HPDE6-E6E7 (cell line): ENCODE measurements around the gene CHM.
"Not testable (repeated sequence)": the region's sequence is repeated elsewhere in the genome, so short reads cannot be mapped to it uniquely, and the experiment has no call there.

Source experiments
- DNase-seq: peaks from one replicate; pipeline ENCODE4 v3.0.0; 2011; ENCODE audit warnings: missing footprints; ENCODE audit errors: extremely low spot score

Gene CHM

GRCh38 chrX:86047174-86047935 is at the start of gene CHM:
Gene CHM (minus strand): TSS chrX:86047558. CDS start chrX:86047532, 26 bp downstream.
- peak; percentile 61 for DNase-seq

GRCh38 chrX:86078650-86079049 is 31.3 kb upstream of the CHM start:
- DNase-seq, result no peak

DNA sequence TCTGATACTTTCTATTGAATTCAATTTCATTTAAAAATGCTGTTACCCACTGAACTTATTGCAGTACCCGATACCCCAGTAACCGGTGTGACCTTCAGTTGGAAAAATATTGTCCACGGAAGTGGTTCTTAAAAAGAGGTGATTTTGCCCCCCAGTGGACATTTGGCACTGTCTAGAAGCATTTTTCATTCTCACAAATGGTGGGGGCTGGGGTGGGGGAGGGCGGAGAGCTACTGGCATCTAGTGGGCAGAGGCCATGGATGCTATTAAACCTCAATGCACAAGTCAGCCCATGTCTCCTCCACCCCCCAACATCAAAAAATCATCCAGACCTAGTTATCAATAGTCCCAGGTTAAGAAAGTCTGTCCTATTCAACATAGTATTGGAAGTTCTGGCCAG is 19.6 kb upstream of the CHM start:
- no peak for DNase-seq

- DNase-seq, result no peak
Observed at GRCh38 chrX:86061407-86061806, 14.0 kb upstream of the CHM start.

DNA sequence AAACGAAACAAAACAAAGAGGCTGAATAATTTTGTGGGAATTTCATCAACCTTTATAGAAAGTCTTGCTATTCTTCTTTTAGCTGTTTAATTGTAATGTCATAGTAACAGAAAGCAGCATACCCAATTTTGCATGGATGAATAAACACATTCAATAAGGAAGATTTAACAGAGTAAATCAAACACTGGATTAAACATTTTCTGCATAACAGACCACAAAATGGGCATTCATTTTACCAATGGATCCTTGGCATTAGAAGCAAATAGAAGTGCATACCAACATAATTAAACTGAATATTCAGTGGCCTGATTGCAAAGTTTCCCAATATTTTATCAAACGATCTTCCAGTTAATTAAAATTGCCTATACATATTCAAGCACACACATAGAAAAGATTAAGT is 4.4 kb upstream of the CHM start:
- no peak for DNase-seq

DNA sequence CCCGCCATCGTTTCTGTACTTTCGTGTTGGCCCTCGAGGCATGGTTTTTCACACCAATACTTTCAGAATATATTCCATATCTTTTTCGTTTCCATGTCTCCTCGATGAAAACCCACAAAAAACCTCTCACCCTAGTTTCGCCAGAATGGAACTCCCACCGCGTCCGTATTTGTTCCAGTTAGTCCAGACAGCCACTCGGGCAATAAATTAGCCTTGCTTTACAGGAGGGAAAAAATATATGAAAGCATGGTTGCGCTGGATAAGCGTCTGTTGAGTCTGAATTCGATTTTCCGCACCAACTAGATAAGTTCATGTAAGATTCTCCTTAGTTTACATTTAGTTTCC is 550 bp upstream of the CHM start:
- DNase-seq, result no peak

DNA sequence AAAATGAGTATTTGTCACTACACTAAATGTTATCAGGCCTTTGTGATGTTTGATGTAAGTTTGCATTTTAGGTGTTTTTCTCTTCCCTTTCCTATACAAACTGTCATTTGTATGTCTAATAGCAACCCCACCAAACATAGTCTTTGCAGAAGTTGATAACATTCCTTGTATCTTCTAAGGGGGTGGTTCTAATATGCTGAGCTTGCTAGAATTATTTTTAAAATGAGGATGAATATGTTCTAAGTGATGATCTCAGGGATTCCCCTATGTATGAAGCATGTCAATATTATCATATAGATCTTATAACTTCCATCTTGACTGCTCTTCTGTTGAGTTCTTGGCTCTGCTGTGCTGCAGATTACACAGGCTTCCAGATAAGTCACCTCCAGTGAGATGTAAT is 3.1 kb downstream of the CHM start:
- no peak for DNase-seq

DNA sequence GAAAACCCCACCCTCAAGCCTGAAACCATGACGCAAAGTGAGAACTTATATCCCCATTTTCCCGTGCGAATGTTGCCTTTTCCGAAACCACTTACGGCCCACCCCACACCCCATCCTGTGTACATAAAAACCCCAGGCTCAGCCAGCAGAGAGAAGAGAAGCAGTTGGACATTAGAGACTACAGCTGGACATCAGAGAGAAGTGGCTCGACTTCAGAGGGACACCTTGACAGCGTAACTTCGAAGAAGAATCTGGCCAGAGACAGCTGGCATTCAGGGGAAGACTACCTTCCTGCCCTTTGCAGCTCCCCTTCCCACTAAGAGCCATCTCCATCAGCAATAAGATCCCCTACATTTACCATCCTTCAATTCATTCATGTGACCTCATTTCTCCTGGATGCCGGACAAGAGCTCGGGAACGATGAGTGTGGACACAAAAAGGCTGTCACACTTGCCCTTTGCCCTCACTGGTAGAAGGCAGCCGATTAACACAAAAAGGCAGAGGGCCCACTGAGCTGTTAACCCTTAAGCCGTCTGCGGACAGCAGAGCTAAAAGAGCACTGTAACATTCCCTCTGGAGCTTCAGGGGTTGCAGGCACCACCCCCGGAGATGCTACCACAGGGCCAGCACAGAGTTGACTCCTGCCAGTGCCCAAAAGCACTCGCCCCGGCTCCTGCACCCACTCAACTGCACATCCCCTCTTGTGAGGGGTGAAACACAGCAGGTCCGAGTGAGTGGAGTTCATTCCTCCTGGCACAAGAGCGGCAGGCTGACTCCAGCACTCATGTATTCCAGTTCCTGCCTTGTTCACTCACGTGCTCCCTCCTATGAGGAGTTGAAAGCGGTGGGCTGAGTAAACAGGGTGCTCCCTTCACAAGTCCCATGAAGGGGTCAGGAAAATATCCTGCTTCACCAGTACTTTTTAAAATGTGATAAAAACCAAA is 7.5 kb downstream of the CHM start:
- DNase-seq, result no peak

GRCh38 chrX:86033385-86033784 is 14.0 kb downstream of the CHM start:
- DNase-seq, result no peak

DNA sequence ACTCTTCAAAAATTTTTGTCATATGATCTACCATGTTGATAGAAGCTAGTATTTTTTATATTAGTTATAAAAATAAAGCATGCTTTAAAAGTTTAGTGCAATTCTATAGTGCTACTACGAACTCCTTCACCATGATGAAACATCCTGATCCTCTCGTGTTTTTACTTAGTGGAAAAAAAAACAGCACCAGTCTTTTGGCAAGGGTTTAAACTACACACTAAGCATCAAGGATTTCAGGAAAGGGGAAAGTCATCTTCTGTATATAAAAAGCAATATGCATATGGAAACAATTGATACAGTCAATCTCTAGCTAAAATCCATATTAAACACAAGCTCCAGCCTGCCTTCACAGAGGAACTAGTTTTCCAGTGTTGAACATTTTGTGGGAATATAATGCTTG is 18.7 kb downstream of the CHM start:
- DNase-seq, result no peak

DNA sequence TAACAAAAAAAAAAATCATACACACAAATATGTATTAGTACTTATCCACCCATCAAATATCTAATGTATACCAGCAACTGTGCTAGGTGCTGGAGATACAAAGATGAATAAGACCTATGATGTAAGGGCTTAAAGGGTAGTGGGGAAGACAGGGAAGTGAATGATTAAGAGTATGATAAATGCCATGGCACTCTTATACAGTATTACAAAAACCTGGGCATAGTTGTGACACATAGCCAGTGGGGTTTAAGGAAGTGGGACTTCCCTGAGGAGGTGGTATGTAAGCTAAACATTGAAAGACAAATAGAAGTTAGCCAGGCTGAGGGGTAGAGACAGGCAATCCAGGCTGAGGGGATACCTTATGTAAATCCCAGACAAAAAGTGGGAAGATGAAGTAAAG is 23.5 kb downstream of the CHM start:
- no peak for DNase-seq

DNA sequence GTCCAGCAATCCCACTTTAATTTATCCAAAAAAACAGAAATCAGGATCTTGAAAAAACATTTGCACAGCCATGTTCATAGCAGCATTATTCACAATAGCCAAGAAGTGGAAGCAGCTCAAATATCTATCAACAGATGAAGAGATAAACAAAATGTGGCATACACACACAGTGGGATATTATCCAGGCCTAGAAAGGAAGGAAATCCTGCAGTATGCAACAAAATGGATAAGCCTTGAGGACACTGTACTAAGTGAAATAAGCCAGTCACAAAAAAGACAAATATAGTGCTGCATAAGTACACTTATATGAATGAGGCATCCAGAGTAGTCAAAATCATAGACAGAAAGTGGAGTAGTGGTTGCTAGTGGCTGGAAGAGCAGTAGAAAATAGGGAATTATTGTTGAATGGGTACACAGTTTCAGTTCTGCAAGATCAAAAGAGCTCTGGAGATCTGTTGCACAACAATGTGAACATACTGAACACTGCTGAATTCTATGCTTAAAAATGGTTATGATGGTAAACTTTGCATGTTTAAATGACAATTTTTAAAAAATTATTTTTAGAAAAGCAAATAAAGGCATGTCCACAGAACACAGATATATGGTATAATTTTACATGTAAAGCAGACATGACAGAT is 25.6 kb downstream of the CHM start:
- DNase-seq, result no peak

- no peak for DNase-seq
Observed at GRCh38 chrX:86016139-86016538, 31.2 kb downstream of the CHM start.

DNA sequence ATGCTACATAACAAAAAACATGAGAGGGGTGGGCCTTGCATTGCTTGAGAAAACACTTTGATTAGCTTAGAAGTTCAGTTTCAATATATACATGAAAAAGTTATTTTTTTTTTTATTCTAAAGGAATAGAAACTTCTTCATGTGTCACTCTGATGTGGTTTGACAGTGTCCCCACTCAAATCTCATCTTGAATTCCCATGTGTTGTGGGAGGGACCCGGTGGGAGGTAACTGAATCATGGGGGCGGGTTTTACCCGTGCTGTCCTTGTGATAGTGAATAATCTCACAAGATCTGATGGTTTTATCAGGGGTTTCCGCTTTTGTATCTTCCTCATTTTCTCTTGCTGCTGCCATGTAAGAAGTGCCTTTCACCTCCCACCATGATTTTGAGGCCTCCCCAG is 32.4 kb downstream of the CHM start:
- DNase-seq, result not testable (repeated sequence)

- DNase-seq, result no peak
Observed at GRCh38 chrX:86014421-86014820, 32.9 kb downstream of the CHM start.

DNA sequence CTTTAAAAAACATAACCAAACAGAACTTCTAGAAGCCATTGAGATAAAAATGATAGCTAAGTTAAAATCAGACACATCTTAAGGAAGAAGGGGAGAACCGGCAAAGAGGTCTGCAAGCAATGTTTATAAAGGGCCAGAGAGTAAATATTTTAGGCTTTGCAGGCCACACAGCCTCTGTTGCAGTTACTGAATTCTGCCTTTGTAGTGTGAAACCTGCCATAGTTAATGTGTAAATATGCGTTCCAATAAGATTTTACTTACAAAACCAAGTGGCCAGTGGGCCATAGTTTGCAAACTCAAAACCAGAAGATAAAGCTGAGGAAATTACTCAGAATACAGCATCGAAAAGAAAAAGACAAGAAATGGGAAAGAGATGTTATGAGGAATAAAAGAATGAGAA is 33.6 kb downstream of the CHM start:
- DNase-seq, result no peak

DNA sequence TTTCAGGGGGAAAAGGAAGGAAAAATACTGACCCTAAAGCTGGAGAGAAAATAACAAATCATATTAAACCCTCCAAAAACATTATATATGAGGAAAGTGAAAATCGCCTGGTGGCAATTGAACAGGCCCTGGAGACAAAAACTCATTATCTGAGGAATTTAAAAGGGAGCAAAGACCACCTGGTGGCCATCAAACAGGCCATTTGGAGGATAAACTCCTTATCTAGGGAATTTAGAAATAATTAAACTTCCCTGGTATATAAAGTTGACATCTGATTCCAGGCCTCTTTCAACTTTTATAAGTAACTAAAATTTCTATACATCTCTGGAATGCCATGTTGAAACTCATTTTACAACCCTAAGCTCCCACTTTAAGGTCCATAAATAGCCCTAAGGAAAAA is 35.2 kb downstream of the CHM start:
- DNase-seq, result no peak

DNA sequence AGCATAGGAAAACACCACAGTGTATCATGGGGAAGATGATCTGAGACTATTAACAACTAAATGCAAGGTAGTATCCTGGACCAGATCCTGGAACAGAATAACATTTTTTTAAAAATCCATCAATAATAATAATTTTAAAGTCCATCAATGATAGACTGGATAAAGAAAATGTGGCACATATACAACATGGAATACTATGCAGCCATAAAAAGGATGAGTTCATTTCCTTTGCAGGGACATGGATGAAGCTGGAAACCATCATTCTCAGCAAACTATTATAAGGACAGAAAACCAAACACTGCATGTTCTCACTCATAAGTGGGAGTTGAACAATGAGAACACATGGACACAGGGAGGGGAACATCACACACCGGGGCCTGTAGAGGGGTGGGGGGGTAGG is 37.6 kb downstream of the CHM start:
- not testable (repeated sequence) for DNase-seq

DNA sequence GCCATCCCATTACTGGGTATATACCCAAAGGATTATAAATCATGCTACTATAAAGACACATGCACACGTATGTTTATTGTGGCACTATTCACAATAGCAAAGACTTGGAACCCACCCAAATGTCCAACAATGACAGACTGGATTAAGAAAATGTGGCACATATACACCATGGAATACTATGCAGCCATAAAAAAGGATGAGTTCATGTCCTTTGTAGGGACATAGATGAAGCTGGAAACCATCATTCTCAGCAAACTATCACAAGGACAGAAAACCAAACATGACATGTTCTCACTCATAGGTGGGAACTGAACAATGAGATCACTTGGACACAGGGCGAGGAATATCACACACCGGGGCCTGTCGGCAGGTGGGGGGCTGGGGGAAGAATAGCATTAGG is 39.5 kb downstream of the CHM start:
- not testable (repeated sequence) for DNase-seq

DNA sequence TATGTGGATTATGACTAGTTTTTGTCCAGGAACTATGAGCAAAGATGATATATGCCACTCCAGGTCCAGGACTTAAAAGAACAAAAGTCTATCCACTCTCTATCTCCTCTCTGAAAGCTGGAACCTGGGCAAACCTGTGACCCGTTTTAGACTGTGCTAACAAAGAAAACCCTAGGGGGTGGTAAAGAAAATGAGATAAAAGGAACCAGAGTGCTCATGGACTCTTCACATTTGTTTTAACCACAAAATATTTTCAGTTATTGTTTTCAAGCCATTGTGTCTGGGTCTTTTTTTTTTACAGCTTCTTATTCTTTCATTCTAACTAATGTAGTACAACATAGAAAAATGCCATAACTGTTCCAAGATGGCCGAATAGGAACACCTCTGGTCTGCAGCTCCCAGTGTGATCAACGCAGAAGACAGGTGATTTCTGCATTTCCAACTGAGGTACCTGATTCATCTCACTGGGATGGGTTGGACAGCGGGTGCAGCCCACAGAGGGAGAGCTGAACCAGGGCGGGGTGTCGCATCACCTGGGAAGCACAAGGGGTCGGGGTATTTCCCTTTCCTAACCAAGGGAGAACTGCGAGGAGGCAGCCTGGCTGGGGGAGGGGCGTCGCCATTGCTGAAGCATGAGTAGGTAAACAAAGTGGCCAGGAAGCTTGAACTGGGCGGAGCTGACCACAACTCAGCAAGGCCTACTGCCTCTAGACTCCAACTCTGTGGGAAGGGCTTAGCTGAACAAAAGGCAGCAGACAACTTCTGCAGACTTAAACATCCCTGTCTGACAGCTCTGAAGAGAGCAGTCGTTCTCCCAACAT is 45.1 kb downstream of the CHM start:
- DNase-seq, result no peak

DNA sequence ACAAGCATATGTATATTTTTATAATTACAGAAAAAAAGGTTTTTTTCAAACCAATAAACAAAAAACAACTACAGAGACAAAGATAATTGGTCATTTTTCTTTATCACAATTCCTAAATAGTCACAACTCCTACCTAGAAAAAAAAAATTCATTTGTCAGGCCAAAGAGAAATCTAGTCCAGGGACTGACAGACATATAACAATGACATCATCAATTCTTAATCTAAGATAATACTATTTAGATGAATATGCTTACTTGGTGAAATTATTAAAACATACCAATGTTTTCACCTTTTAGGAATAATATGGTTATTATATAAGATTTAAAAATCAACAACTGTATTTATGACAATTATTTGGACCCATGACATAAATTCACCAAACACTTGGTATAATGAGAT is 48.4 kb downstream of the CHM start:
- no peak for DNase-seq

GRCh38 chrX:85996555-85996954 is 50.8 kb downstream of the CHM start:
- no peak for DNase-seq
